Common myeloid progenitor, CD34-positive (primary cell): ENCODE data around the gene HS3ST5. TPM values are rescaled to one million over a fixed set of nuclear protein-coding genes. Genes with fewer than 3 reads are reported as not detected.
A peak's percentile ranks its signal among the peaks of the same experiment; 100 is the strongest.

Source experiments
- CTCF ChIA-PET: fragments of 350-600 bp; sonication (Branson Sonifier 250); formaldehyde crosslinking; loops from one replicate; lab custom pipeline; 2021; ENCODE audit warnings: antibody characterized with exemption; lab: Charles Lee
- POLR2A ChIA-PET: fragments of 350-600 bp; sonication (Branson Sonifier 250); formaldehyde crosslinking; loops from one replicate; lab custom pipeline; 2021; ENCODE audit warnings: antibody characterized with exemption; lab: Charles Lee
- DNase-seq, 3 donors: peaks; one replicate each; pipeline versions ENCODE4 v3.0.0 to v3.0.0-alpha.2; 2013
- H3K27ac ChIP-seq, 2 experiments: 1 replicate in 1 of 2; 2 replicates in 1 of 2; pipeline ENCODE4 v1.7.0; 2013; ENCODE audit warnings: inconsistent platforms in 2 of 2, low read length in 2 of 2, mild to moderate bottlenecking in 2 of 2, low read depth in 1 of 2, moderate library complexity in 1 of 2; ENCODE audit not compliant: severe bottlenecking in 2 of 2, insufficient read depth in 1 of 2, poor library complexity in 1 of 2
- H3K27me3 ChIP-seq, 5 experiments: replicated peaks in 2 of 5; 1 replicate in 3 of 5; 2 replicates in 2 of 5; pipeline versions ENCODE4 v1.6.1 to v1.7.0; 2013; ENCODE audit warnings: low read length in 4 of 5, mild to moderate bottlenecking in 2 of 5, moderate library complexity in 2 of 5, inconsistent platforms in 1 of 5; ENCODE audit not compliant: insufficient read depth in 5 of 5, control insufficient read depth in 4 of 5
- H3K36me3 ChIP-seq, 4 experiments: 1 replicate in 2 of 4; 2 replicates in 2 of 4; pipeline versions ENCODE4 v1.6.1 to v1.7.0; 2013; ENCODE audit warnings: low read length in 3 of 4, control low read depth in 1 of 4, mild to moderate bottlenecking in 1 of 4; ENCODE audit not compliant: control insufficient read depth in 4 of 4, insufficient read depth in 4 of 4
- H3K4me1 ChIP-seq, 4 experiments: 1 replicate in 3 of 4; 2 replicates in 1 of 4; pipeline versions ENCODE4 v1.6.1 to v1.7.1; 2013; ENCODE audit warnings: low read length in 3 of 4, mild to moderate bottlenecking in 3 of 4, control low read depth in 1 of 4, inconsistent platforms in 1 of 4, moderate library complexity in 1 of 4; ENCODE audit not compliant: control insufficient read depth in 4 of 4, insufficient read depth in 4 of 4; ENCODE audit errors: control extremely low read depth in 1 of 4
- H3K4me3 ChIP-seq, 7 experiments: 1 replicate in 4 of 7; 2 replicates in 3 of 7; pipeline versions ENCODE4 v1.5.1 to v1.7.0; 2013; ENCODE audit warnings: mild to moderate bottlenecking in 7 of 7, low read length in 6 of 7, moderate library complexity in 6 of 7, inconsistent platforms in 2 of 7, low read depth in 2 of 7, control low read depth in 1 of 7; ENCODE audit not compliant: insufficient read depth in 4 of 7, control insufficient read depth in 1 of 7; ENCODE audit errors: extremely low read depth in 1 of 7
- H3K9me3 ChIP-seq, 5 experiments: 1 replicate in 4 of 5; 2 replicates in 1 of 5; pipeline versions ENCODE4 v1.6.1 to v1.7.1; 2013; ENCODE audit warnings: low read length in 4 of 5, mild to moderate bottlenecking in 2 of 5, inconsistent platforms in 1 of 5, low read depth in 1 of 5, moderate library complexity in 1 of 5; ENCODE audit not compliant: control insufficient read depth in 4 of 5, insufficient read depth in 2 of 5; ENCODE audit errors: control extremely low read depth in 1 of 5
- WGBS: methylation state at CpG from one replicate; pipeline ENCODE4 v1.1.5; 2013; ENCODE audit not compliant: insufficient coverage; 5-methylcytosine and 5-hydroxymethylcytosine counted together
- polyA plus RNA-seq: library from polyadenylated mRNA; unstranded; fragments of 120-200 nt; gene quantifications from one replicate; pipeline ENCODE4 v1.2.1, GENCODE V29; 2013

The HS3ST5 gene, protein sequence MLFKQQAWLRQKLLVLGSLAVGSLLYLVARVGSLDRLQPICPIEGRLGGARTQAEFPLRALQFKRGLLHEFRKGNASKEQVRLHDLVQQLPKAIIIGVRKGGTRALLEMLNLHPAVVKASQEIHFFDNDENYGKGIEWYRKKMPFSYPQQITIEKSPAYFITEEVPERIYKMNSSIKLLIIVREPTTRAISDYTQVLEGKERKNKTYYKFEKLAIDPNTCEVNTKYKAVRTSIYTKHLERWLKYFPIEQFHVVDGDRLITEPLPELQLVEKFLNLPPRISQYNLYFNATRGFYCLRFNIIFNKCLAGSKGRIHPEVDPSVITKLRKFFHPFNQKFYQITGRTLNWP
- not detected for polyA plus RNA-seq

DNA sequence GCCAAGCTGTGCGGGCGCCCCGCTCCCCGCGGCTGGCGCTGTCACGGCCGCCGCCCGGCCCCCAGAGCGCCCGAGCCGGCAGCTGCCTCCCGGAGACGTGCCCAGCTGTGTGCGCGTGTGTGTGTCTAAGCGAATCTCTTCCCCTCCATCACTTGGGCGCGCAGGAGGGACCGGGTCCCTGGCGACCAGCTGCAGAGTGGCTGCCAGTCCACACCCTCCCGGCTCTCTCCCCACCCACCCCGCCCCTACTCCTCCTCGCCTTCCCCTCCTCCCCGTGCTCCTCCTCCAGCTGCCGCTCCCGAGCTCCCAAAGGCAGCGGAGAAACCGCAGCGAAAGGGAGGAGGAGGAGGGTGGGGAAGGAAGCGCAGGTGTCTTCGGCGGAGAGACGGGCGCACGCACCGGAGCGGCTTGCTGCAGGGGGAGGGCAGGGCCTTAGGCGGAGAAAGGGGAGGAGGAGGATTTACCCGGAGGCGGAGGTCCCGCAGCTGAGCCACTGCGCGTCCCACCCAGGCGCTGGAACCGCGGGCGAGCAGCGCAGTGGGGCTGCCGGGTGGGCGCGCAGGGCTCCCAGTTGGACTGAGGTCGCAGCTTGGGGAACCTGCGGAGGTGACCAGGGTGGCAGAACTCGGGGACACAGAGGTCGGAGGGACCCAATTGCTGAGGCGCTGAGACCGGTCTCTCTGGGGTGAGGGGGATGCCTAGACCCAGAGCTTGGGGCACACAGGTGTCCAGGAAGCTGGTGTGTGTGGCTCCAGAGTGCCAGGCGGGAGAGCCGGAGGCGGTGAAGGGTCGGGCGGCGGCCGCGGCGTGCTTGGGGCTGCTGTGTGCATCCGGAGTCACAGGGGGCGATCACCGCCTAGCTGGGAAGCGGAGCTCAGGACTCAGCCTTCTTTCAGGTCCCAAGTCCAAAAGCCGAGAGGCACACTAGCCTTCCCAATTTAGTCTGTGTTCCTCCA lies at the start of gene HS3ST5:
TSS of gene HS3ST5 (minus strand) at position 198 of the 956 bp plus-strand sequence. CDS start 280,178 bp downstream, outside the sequence.
- ChIA-PET POLR2A (no interaction called here), CTCF (interaction anchor here (1.7 kb wide), 1 partner anchor 10 kb away, joined by 4 read pairs; no protein-coding TSS in a partner anchor)
- Histone ChIP-seq H3K4me1 (peaks cover 0 to 21% (median 13%) of the 10 kb centered on the region in 4 experiments), H3K27ac (no peak within 1 kb of the TSS), H3K9me3 (no peaks in the 10 kb centered on the region), H3K36me3 (no peaks in the 10 kb centered on the region), H3K27me3 (peaks cover 19 to 74% (median 29%) of the 10 kb centered on the region in 5 experiments), H3K4me3 (peak within 1 kb of the TSS; percentile 17 to 70 (median 54))
- DNase-seq = peak in 2 of 3 donors; percentile 31 to 41
- under 1% methylated on average over 50 of the region's 73 CpGs for WGBS

DNA sequence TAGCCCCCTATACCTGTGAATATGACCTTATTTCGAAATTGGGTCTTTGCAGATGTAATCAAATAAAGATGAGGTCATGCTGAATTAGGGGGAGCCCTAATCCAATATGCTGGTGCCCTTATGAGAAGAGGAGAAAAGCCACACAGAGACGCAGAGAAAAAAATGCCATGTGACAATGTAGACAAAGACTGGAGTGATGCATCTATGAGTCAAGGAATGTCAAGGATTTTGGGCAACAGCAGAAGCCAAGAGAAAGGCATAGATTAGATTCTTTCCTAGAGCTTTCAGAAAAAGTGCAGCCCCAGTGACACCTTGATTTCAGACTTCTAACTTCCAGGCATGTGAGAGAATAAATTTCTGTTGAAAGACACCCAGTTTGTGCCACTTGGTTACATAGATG lies 47.4 kb upstream of the HS3ST5 start:
- POLR2A ChIA-PET = no interaction called here
- no peaks in the 10 kb centered on the region for H3K27me3 ChIP-seq
- 100% methylated on average over 1 of the region's 2 CpGs for WGBS
- H3K4me3 ChIP-seq = no peak overlapping the region
- H3K36me3 ChIP-seq = no peaks in the 10 kb centered on the region
- no peaks in the 10 kb centered on the region for H3K4me1 ChIP-seq
- H3K27ac ChIP-seq = no peak overlapping the region
- CTCF ChIA-PET = no interaction called here
- no peak for DNase-seq
- no peaks in the 10 kb centered on the region for H3K9me3 ChIP-seq

DNA sequence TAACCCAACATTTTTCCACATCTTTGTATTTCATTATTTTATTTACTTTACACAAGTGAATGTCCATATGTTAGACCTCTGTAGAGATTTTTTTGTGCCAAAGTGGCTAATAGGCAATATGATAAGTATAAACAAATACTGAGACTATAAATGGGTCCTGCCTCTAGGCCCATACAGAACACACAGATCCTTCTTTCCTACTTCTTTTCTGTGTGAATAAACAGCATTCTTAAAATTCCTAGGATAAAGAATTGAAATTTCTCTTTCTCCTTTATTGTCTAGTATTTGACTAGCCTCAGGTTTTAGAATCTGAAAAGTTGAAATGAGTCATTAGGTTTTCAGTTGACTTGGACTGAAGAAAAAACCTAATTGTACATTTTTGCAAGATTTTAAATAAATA lies 46.3 kb upstream of the HS3ST5 start:
- H3K9me3 ChIP-seq = no peaks in the 10 kb centered on the region
- CTCF ChIA-PET = no interaction called here
- POLR2A ChIA-PET = no interaction called here

DNA sequence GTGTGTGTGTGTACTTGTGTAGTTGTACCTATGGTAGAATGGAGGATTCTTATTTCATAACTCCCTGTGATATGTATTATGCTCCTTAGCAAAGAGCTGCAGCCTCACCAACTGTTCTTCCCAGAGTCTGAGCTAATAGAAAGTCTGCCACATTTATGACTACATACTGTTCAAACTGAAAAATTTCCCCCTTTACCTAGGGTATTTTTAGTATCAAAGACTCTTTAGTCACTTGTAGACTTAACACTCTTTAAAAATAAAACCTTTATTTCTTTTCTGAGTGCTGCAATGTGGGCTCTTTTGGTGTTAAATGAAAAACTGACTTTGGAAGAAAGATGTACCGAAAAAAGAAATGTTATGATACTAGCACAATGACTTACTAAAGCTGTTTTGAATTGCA lies 39.6 kb upstream of the HS3ST5 start:
- Histone ChIP-seq H3K4me3 (no peak overlapping the region), H3K27ac (no peak overlapping the region), H3K36me3 (no peaks in the 10 kb centered on the region), H3K27me3 (no peaks in the 10 kb centered on the region), H3K9me3 (no peaks in the 10 kb centered on the region), H3K4me1 (no peaks in the 10 kb centered on the region)
- POLR2A ChIA-PET = no interaction called here
- no CpG with 5 or more reads among the region's 1 CpG for WGBS
- CTCF ChIA-PET = no interaction called here
- no peak for DNase-seq

More for the DNA sequence above, 46.3 kb upstream of the HS3ST5 start:
- H3K27me3 ChIP-seq = no peaks in the 10 kb centered on the region
- H3K36me3 ChIP-seq = no peaks in the 10 kb centered on the region
- no peak for DNase-seq
- H3K4me3 ChIP-seq = no peak overlapping the region
- no peak overlapping the region for H3K27ac ChIP-seq
- H3K4me1 ChIP-seq = no peaks in the 10 kb centered on the region

DNA sequence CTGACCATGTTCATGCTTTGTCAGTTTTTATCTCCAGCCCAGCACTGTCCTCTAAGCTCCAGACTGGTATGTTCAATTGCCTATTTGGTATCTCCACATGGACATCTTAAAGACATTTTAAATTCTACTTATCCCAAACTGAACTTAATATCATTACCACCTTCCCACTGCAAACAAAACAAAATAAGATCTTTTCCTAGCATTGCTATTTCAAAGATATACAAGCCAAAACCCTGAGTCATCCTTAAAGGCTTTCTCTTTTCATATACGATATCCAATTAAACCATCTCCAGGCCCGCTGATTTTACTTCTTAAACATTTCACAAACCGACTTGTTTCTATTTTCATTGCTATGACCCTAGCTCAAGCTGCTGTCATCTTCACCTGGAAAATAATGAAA lies 35.1 kb upstream of the HS3ST5 start:
- Histone ChIP-seq H3K4me1 (no peaks in the 10 kb centered on the region), H3K27me3 (no peaks in the 10 kb centered on the region), H3K4me3 (no peak overlapping the region), H3K27ac (no peak overlapping the region), H3K9me3 (no peaks in the 10 kb centered on the region), H3K36me3 (no peaks in the 10 kb centered on the region)
- CTCF ChIA-PET = no interaction called here
- 100% methylated on average over 1 of the region's 3 CpGs for WGBS
- DNase-seq = no peak
- POLR2A ChIA-PET = no interaction called here

DNA sequence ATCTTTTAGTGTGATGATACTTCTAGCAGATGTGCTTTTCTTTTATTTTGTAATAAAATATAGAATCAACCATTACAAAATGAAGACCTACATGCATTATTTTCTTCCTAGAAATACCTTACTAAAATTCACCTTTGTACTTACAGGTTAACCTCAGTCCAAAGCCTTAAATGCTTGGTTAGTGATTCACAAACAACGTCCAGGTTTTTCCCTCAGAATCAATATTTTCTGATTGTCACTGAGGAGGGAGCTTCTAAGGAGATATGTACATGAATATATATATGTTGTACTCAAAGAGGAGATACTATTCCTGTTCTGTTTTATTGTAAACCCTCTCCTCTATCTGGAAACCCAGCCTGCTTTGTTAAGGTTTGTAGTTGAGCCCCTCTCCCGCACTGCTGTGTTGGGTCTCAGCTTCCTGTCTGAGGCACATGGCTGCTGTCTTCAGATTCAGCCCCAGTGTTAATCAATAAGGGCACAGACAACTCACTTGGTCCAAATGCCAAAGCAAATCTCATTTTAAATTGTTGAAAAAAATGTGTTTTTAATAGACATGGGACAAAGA lies 33.9 kb upstream of the HS3ST5 start:
- H3K9me3 ChIP-seq = no peaks in the 10 kb centered on the region
- CTCF ChIA-PET = no interaction called here

More for the DNA sequence above, 33.9 kb upstream of the HS3ST5 start:
- WGBS = 43% methylated on average over 1 of the region's 2 CpGs
- no peaks in the 10 kb centered on the region for H3K4me1 ChIP-seq
- H3K27me3 ChIP-seq = no peaks in the 10 kb centered on the region
- POLR2A ChIA-PET = no interaction called here
- no peak overlapping the region for H3K4me3 ChIP-seq
- no peak for DNase-seq
- no peaks in the 10 kb centered on the region for H3K36me3 ChIP-seq
- no peak overlapping the region for H3K27ac ChIP-seq
